WERI-Rb-1 (cell line): ENCODE data around the gene PFKP.

ENCODE experiments used
- DNase-seq: peaks from one replicate; pipeline ENCODE4 v3.0.0-alpha.2; 2020
- H3K27ac ChIP-seq: fragments of 250-450 bp; sonication (Bioruptor Pico); 2 replicates; pipeline ENCODE4 v1.5.1; 2020; ENCODE audit warnings: mild to moderate bottlenecking, moderate library complexity
- H3K27me3 ChIP-seq: fragments of 250-450 bp; sonication (Bioruptor Pico); 2 replicates; pipeline ENCODE4 v1.5.1; 2021; ENCODE audit warnings: mild to moderate bottlenecking, low read depth, moderate library complexity; ENCODE audit not compliant: insufficient read depth, severe bottlenecking
- H3K36me3 ChIP-seq: fragments of 250-450 bp; sonication (Bioruptor Pico); 2 replicates; pipeline ENCODE4 v1.5.1; 2020; ENCODE audit warnings: mild to moderate bottlenecking, moderate library complexity
- H3K4me3 ChIP-seq: 2 replicates; pipeline ENCODE4 v1.5.1; 2011; ENCODE audit warnings: low read depth, mild to moderate bottlenecking, control low read depth, low read length
- H3K9me3 ChIP-seq: fragments of 250-450 bp; sonication (Bioruptor Pico); 2 replicates; pipeline ENCODE4 v1.5.1; 2021; ENCODE audit warnings: mild to moderate bottlenecking, moderate library complexity; ENCODE audit not compliant: severe bottlenecking
- TF ChIP-seq, protein P1 (sequence below): IDR thresholded peaks from 2 replicates; pipeline ENCODE4 v1.5.1; 2011; ENCODE audit warnings: low read depth, mild to moderate bottlenecking, control low read depth, inconsistent platforms, low read length

The PFKP gene

GRCh38 chr10:3108033-3108432 is 40.7 kb downstream of the PFKP start:
- H3K4me3 ChIP-seq: no peak overlapping the region
- no peaks in the 10 kb centered on the region; the same call in 1 of the 2 replicates for H3K36me3 ChIP-seq
- H3K27me3 ChIP-seq: no peaks in the 10 kb centered on the region
- no peak overlapping the region for H3K27ac ChIP-seq
- TF ChIP-seq, protein P1, sequence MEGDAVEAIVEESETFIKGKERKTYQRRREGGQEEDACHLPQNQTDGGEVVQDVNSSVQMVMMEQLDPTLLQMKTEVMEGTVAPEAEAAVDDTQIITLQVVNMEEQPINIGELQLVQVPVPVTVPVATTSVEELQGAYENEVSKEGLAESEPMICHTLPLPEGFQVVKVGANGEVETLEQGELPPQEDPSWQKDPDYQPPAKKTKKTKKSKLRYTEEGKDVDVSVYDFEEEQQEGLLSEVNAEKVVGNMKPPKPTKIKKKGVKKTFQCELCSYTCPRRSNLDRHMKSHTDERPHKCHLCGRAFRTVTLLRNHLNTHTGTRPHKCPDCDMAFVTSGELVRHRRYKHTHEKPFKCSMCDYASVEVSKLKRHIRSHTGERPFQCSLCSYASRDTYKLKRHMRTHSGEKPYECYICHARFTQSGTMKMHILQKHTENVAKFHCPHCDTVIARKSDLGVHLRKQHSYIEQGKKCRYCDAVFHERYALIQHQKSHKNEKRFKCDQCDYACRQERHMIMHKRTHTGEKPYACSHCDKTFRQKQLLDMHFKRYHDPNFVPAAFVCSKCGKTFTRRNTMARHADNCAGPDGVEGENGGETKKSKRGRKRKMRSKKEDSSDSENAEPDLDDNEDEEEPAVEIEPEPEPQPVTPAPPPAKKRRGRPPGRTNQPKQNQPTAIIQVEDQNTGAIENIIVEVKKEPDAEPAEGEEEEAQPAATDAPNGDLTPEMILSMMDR: no peak
- DNase-seq: no peak
- no peaks in the 10 kb centered on the region for H3K9me3 ChIP-seq

DNA sequence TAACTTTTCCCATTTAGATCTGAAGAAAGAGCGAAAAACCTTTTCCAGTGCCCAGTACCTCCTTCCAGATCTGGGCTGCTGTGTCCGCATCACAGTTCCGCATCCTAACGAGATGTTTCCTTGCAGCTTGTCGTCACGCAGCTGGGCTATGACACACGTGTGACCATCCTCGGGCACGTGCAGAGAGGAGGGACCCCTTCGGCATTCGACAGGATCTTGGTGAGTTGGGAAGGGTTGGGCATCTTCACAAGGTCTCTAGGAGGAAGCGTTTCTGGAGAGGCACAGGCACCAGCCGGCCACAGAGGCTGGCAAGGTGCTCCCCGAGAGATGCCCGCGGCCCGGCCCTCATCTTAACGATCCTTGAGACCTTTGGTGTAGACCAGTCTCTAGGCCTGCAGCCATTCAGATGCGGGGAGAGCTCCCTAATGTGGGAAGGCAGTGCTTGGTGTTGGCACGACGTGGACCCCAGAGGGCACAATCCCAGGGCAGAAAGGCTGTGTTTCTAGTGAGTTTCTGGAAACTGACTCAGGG is 41.3 kb downstream of the PFKP start:
- DNase-seq: no peak
- TF ChIP-seq, protein P1: no peak
- Histone ChIP-seq H3K27ac (no peak overlapping the region), H3K27me3 (no peaks in the 10 kb centered on the region), H3K36me3 (no peaks in the 10 kb centered on the region; the same call in 1 of the 2 replicates), H3K9me3 (no peaks in the 10 kb centered on the region), H3K4me3 (no peak overlapping the region)

DNA sequence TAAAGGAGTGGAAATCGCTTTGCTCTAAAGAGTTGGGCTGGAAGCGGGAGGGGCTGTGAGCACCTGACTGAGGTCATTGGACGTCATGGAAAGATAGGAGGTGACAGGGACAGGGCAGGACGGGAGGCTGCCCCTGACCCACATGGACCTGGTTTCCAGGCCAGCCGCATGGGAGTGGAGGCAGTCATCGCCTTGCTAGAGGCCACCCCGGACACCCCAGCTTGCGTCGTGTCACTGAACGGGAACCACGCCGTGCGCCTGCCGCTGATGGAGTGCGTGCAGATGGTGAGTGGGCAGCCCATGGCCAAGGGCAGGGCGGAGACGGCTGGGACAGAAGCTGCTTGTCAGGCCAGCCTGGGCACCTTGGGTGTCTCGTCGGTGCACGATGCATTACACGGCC is 41.8 kb downstream of the PFKP start:
- Histone ChIP-seq H3K36me3 (no peaks in the 10 kb centered on the region; the same call in 1 of the 2 replicates), H3K27ac (no peak overlapping the region), H3K9me3 (no peaks in the 10 kb centered on the region), H3K27me3 (no peaks in the 10 kb centered on the region), H3K4me3 (no peak overlapping the region)
- TF ChIP-seq, protein P1: no peak
- DNase-seq: no peak

- H3K36me3 ChIP-seq: no peaks in the 10 kb centered on the region; the same call in 1 of the 2 replicates
Measured at GRCh38 chr10:3109633-3110032, 42.3 kb downstream of the PFKP start.

DNA sequence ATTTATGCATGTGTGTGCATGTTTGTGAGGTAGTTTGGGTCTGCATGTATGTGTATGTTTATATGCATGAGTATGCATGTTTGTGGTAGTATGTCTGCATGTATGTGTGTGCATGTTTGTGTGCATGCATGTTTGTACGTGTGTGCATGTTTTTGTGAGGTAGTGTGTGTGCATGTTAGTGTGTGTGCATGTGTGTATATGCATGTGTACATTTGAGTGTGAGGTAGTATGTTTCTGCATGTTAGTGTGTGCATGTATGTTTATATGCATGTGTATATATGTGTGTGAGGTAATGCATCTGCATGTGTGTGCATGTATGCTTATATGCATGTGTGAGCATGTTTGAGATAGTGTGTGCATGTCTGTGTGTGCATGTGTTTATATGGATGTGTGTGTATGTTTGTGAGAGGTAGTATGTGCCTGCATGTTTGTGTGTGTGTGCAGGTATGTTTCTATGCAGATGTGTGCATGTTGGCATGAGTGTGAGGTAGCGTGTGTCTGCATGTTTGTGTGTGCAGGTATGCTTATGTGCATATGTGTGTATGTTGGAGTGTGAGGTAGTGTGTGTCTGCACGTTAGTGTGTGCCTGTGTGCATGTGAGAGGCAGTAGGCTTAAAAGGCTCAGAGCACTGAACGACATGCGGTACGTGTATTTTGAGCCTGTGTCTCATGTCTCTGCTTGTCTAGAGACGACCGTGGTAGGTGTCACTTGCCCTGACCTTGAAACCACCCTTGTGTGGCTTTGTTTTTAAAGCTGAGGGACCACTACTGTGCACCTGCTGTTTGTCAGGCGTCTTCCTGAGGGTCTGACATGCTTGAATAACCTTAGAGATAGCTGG is 43.7 kb downstream of the PFKP start:
- Histone ChIP-seq H3K4me3 (no peak overlapping the region), H3K27me3 (no peaks in the 10 kb centered on the region), H3K9me3 (no peaks in the 10 kb centered on the region), H3K27ac (no peak overlapping the region), H3K36me3 (no peaks in the 10 kb centered on the region; the same call in 1 of the 2 replicates)
- TF ChIP-seq, protein P1: no peak
- DNase-seq: no peak

More at GRCh38 chr10:3109633-3110032, 42.3 kb downstream of the PFKP start:
- DNase-seq: no peak
- H3K9me3 ChIP-seq: no peaks in the 10 kb centered on the region
- H3K27me3 ChIP-seq: no peaks in the 10 kb centered on the region
- H3K4me3 ChIP-seq: no peak overlapping the region
- H3K27ac ChIP-seq: no peak overlapping the region
- TF ChIP-seq, protein P1: no peak
